Bronchial epithelial cell (primary cell): ENCODE measurements around the gene MRPS18B. TPM values are rescaled to one million over a fixed set of nuclear protein-coding genes. Genes with fewer than 3 reads are reported as not detected.

ENCODE experiments used
- DNase-seq: peaks from one replicate; pipeline ENCODE4 v3.0.0-alpha.2; 2010; ENCODE audit warnings: low read depth
- FAIRE-seq: peaks from 2 replicates; lab custom pipeline; 2011; peaks lifted over from hg19 to GRCh38; lab: Jason Lieb, UNC
- H3K27me3 ChIP-seq: 2 replicates; pipeline ENCODE4 v1.5.1; 2011; ENCODE audit warnings: low read length; ENCODE audit not compliant: control insufficient read depth, insufficient read depth
- H3K36me3 ChIP-seq: 2 replicates; pipeline ENCODE4 v1.5.1; 2011; ENCODE audit warnings: low read length; ENCODE audit not compliant: control insufficient read depth, insufficient read depth
- H3K4me3 ChIP-seq: 2 replicates; pipeline ENCODE4 v1.5.1; 2011; ENCODE audit warnings: mild to moderate bottlenecking, low read depth, low read length, control low read depth
- CTCF ChIP-seq: IDR thresholded peaks from 2 replicates; pipeline ENCODE4 v1.5.1; 2011; ENCODE audit warnings: mild to moderate bottlenecking, moderate library complexity, low read length, control low read depth, inconsistent platforms; ENCODE audit not compliant: insufficient read depth, severe bottlenecking
- total RNA-seq: library from RNA; depleted of rRNA; stranded (reverse); fragments of >200 nt; gene quantifications from 2 replicates; pipeline ENCODE4 v1.2.1, GENCODE V29; 2014

MRPS18B gene
- total RNA-seq, 1 donor from 2014 or later: 62.1 TPM

- Histone ChIP-seq H3K27me3 (no peaks in the 10 kb centered on the region), H3K4me3 (no peak overlapping the region), H3K36me3 (peaks cover 16% of the 10 kb centered on the region)
- no peak for TF ChIP-seq CTCF
- DNase-seq: no peak
- FAIRE-seq: no peak
These were observed 7.6 kb upstream of the MRPS18B start for GRCh38 chr6:30610065-30610464.

GRCh38 chr6:30611150-30611855 lies 6.3 kb upstream of the MRPS18B start:
- FAIRE-seq (no peak), DNase-seq (no peak)
- no peak for TF ChIP-seq CTCF

GRCh38 chr6:30611856-30612194 lies 5.8 kb upstream of the MRPS18B start:
- H3K27me3 ChIP-seq: no peaks in the 10 kb centered on the region
- DNase-seq: no peak
- no peak for TF ChIP-seq CTCF
- no peak overlapping the region for H3K4me3 ChIP-seq
- FAIRE-seq: no peak
- peaks cover 16% of the 10 kb centered on the region for H3K36me3 ChIP-seq

More at GRCh38 chr6:30611150-30611855, 6.3 kb upstream of the MRPS18B start:
- no peaks in the 10 kb centered on the region for H3K27me3 ChIP-seq
- H3K36me3 ChIP-seq: peaks cover 13% of the 10 kb centered on the region
- no peak overlapping the region for H3K4me3 ChIP-seq

- peak; percentile 30 for TF ChIP-seq CTCF
- FAIRE-seq: no peak
- no peaks in the 10 kb centered on the region for H3K27me3 ChIP-seq
- peaks cover 17% of the 10 kb centered on the region for H3K36me3 ChIP-seq
- DNase-seq: peak; percentile 40
- H3K4me3 ChIP-seq: no peak overlapping the region
These were observed 5.4 kb upstream of the MRPS18B start for GRCh38 chr6:30612213-30612612.

GRCh38 chr6:30612687-30613248 lies 4.9 kb upstream of the MRPS18B start:
- TF ChIP-seq CTCF: no peak
- FAIRE-seq (no peak), DNase-seq (no peak)
- H3K4me3 ChIP-seq: no peak overlapping the region
- H3K36me3 ChIP-seq: peaks cover 16% of the 10 kb centered on the region
- H3K27me3 ChIP-seq: no peaks in the 10 kb centered on the region
